ENCODE data around the gene SMIM3.
A peak's percentile ranks its signal among the peaks of the same experiment; 100 is the strongest.

Gene SMIM3

GRCh38 chr5:150778088-150778516 is 455 bp upstream of the SMIM3 start:
- H3K27ac Mint-ChIP-seq = peak overlapping the region; percentile 47
- H3K4me3 Mint-ChIP-seq = peak overlapping the region; percentile 100
- peaks cover 18% of the 10 kb centered on the region for H3K36me3 Mint-ChIP-seq
- H3K4me1 Mint-ChIP-seq = peaks cover 53% of the 10 kb centered on the region
- peaks cover 3% of the 10 kb centered on the region for H3K27me3 Mint-ChIP-seq
- CTCF ChIA-PET = interaction anchor here (0.8 to 6.9 kb wide), 18 partner anchors 12 to 387 kb away, joined by 3 to 57 read pairs (median 6); partner anchors contain the start of genes DCTN4, MYOZ3 and RBM22
- no peaks in the 10 kb centered on the region for H3K9me3 Mint-ChIP-seq
- DNase-seq = no peak

- H3K4me3 Mint-ChIP-seq = peak overlapping the region; percentile 100
- CTCF ChIA-PET = interaction anchor here (0.7 to 6.9 kb wide), 20 partner anchors 10 to 364 kb away, joined by 3 to 57 read pairs (median 6); partner anchors contain the start of genes DCTN4, IRGM and RBM22
- peaks cover 22% of the 10 kb centered on the region for H3K36me3 Mint-ChIP-seq
- no peak for DNase-seq
- H3K27me3 Mint-ChIP-seq = peaks cover 3% of the 10 kb centered on the region
- H3K27ac Mint-ChIP-seq = peak overlapping the region; percentile 88
- no peaks in the 10 kb centered on the region for H3K9me3 Mint-ChIP-seq
- peaks cover 64% of the 10 kb centered on the region for H3K4me1 Mint-ChIP-seq
Measured at GRCh38 chr5:150779397-150780186, 1.0 kb downstream of the SMIM3 start.

DNA sequence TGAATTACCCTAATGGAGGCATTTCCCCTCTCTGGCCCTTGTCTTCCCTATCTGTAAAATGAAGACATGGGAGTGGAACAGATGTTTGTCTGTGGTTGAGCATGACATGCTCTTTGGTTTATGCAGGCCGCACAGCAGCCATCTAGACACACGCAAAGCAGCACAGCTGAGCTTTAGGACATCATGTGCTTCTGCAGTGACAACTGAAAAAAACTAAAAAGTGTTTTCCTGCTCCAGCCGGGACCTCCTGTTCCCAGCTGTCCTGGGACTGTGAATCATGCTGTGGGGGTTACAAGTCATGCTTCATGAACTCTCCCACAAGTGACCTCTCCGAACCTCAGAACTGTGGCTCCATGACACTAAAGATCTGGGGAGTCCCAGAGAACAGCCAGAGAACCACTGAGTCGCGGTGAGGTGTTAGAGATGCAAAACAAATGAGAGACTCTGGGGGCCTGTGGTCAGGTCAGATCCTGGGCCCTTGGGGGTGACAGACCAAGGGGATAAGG is 1.7 kb downstream of the SMIM3 start:
- DNase-seq = no peak
- H3K4me3 Mint-ChIP-seq = peak overlapping the region; percentile 100
- H3K36me3 Mint-ChIP-seq = peaks cover 26% of the 10 kb centered on the region
- H3K4me1 Mint-ChIP-seq = peaks cover 69% of the 10 kb centered on the region
- peak overlapping the region; percentile 88 for H3K27ac Mint-ChIP-seq
- peaks cover 2% of the 10 kb centered on the region for H3K9me3 Mint-ChIP-seq
- CTCF ChIA-PET = interaction anchor here (0.8 to 6.9 kb wide), 13 partner anchors 10 to 364 kb away, joined by 3 to 57 read pairs (median 7); partner anchors contain the start of genes DCTN4, IRGM and RBM22
- H3K27me3 Mint-ChIP-seq = peaks cover 3% of the 10 kb centered on the region

DNA sequence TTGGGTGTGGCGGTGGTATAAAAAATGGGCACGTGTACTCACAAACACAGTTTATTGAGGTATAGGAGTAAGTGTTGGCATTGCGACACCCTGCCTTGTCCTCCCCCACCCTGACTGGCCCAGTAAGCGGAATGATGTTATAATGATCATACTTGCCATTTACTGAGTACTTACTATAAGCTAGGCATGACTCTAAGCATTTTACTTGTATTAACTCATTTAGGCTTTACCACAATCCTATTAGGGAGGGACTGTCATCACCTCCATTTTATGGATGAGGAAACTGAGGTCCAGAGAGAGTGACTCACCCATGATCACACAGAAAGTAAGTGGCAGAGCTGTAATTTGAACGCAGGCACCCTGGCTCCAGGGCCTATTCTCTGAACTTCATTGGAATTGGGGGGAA is 2.3 kb downstream of the SMIM3 start:
- no peak for DNase-seq
- CTCF ChIA-PET = interaction anchor here (1.2 to 6.9 kb wide), 6 partner anchors 9 to 223 kb away, joined by 3 to 57 read pairs (median 13); partner anchors contain the start of genes DCTN4, IRGM and RBM22
- no peak overlapping the region for H3K4me3 Mint-ChIP-seq
- peaks cover 72% of the 10 kb centered on the region for H3K4me1 Mint-ChIP-seq
- peaks cover 28% of the 10 kb centered on the region for H3K36me3 Mint-ChIP-seq
- peaks cover 3% of the 10 kb centered on the region for H3K27me3 Mint-ChIP-seq
- peak overlapping the region; percentile 88 for H3K27ac Mint-ChIP-seq
- H3K9me3 Mint-ChIP-seq = peaks cover 3% of the 10 kb centered on the region

GRCh38 chr5:150781706-150782614 is 3.4 kb downstream of the SMIM3 start:
- Mint-ChIP-seq H3K27ac (peak overlapping the region; percentile 88), H3K4me3 (peak overlapping the region; percentile 11), H3K36me3 (peaks cover 32% of the 10 kb centered on the region), H3K9me3 (peaks cover 5% of the 10 kb centered on the region), H3K4me1 (peaks cover 79% of the 10 kb centered on the region), H3K27me3 (no peaks in the 10 kb centered on the region)
- no peak for DNase-seq
- CTCF ChIA-PET = interaction anchor here (0.9 to 6.9 kb wide), 7 partner anchors 14 to 220 kb away, joined by 3 to 57 read pairs (median 3); partner anchors contain the start of genes IRGM and RBM22

DNA sequence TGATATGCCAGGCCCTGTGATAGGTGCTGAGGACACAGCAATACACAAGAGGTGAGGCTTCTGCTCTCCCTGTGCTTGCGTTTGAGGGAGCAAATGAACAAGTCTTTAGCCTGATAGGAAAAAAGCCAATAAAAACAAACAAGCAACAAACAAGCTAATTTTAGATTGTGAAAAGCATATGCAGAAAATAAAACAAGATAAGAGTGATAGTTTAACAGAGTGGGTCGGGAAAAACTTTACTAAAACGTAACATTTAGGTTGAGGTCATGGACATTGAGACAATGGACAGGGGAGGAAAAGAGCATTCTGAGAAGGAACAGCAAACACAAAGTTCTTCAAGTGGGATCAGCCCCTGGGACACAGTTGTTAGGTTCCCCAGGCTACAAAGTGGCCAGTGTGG is 4.3 kb downstream of the SMIM3 start:
- CTCF ChIA-PET = interaction anchor here (1.2 to 6.9 kb wide), 5 partner anchors 13 to 82 kb away, joined by 3 to 57 read pairs (median 5); partner anchors contain the start of genes IRGM and RBM22
- Mint-ChIP-seq H3K27me3 (no peaks in the 10 kb centered on the region), H3K36me3 (peaks cover 39% of the 10 kb centered on the region), H3K4me1 (peaks cover 83% of the 10 kb centered on the region), H3K4me3 (peak overlapping the region; percentile 43), H3K27ac (peak overlapping the region; percentile 88), H3K9me3 (peaks cover 5% of the 10 kb centered on the region)
- DNase-seq = no peak

- CTCF ChIA-PET = interaction anchor here (0.9 to 6.9 kb wide), 6 partner anchors 13 to 83 kb away, joined by 3 to 57 read pairs (median 4); partner anchors contain the start of genes IRGM and RBM22
Measured at GRCh38 chr5:150783422-150783928, 4.9 kb downstream of the SMIM3 start.

GRCh38 chr5:150785950-150786349 is 7.4 kb downstream of the SMIM3 start:
- Mint-ChIP-seq H3K4me1 (peaks cover 87% of the 10 kb centered on the region), H3K27me3 (no peaks in the 10 kb centered on the region), H3K4me3 (no peak overlapping the region), H3K9me3 (peaks cover 5% of the 10 kb centered on the region), H3K36me3 (peaks cover 34% of the 10 kb centered on the region), H3K27ac (no peak overlapping the region)
- CTCF ChIA-PET = interaction anchor here (2.1 kb wide), 2 partner anchors 10 to 15 kb away, joined by 7 to 13 read pairs; no protein-coding TSS in a partner anchor
- no peak for DNase-seq

More at GRCh38 chr5:150783422-150783928, 4.9 kb downstream of the SMIM3 start:
- Mint-ChIP-seq H3K4me1 (peaks cover 83% of the 10 kb centered on the region), H3K9me3 (peaks cover 5% of the 10 kb centered on the region), H3K4me3 (peak overlapping the region; percentile 43), H3K27me3 (no peaks in the 10 kb centered on the region), H3K36me3 (peaks cover 39% of the 10 kb centered on the region), H3K27ac (peak overlapping the region; percentile 88)
- DNase-seq = peak; percentile 83

DNA sequence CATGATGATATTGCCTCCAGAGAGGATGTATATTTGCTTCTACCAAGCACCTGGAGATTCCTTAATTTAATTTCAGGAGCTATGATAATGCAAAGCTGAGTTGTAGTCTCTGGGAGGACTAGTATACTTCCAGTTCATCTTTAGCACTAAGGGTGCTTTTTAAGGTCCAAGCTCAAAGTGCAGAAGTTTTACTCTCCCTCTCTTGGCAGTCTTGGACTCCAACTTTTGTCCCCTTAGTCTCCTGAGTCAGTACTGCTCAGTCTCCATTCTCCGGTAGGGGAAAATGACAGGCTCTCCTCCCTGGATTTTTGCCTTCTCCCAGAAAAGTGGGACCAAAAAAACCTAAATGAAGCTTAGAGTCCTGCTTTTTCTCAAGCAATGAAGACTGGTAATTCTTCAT is 8.3 kb downstream of the SMIM3 start:
- Mint-ChIP-seq H3K4me1 (peaks cover 84% of the 10 kb centered on the region), H3K27ac (no peak overlapping the region), H3K4me3 (no peak overlapping the region), H3K36me3 (peaks cover 29% of the 10 kb centered on the region), H3K9me3 (peaks cover 5% of the 10 kb centered on the region), H3K27me3 (no peaks in the 10 kb centered on the region)
- no peak for DNase-seq
- CTCF ChIA-PET = interaction anchor here (0.7 to 2.1 kb wide), 6 partner anchors 8 to 86 kb away, joined by 3 to 13 read pairs (median 6); partner anchors contain the start of genes IRGM, RBM22 and SMIM3

GRCh38 chr5:150787656-150788055 is 9.1 kb downstream of the SMIM3 start:
- H3K4me1 Mint-ChIP-seq = peaks cover 77% of the 10 kb centered on the region
- H3K4me3 Mint-ChIP-seq = no peak overlapping the region
- no peaks in the 10 kb centered on the region for H3K27me3 Mint-ChIP-seq
- DNase-seq = no peak
- H3K9me3 Mint-ChIP-seq = peaks cover 5% of the 10 kb centered on the region
- CTCF ChIA-PET = interaction anchor here (0.7 to 2.1 kb wide), 6 partner anchors 8 to 87 kb away, joined by 3 to 13 read pairs (median 6); partner anchors contain the start of genes IRGM, RBM22 and SMIM3
- no peak overlapping the region for H3K27ac Mint-ChIP-seq
- H3K36me3 Mint-ChIP-seq = peaks cover 30% of the 10 kb centered on the region

DNA sequence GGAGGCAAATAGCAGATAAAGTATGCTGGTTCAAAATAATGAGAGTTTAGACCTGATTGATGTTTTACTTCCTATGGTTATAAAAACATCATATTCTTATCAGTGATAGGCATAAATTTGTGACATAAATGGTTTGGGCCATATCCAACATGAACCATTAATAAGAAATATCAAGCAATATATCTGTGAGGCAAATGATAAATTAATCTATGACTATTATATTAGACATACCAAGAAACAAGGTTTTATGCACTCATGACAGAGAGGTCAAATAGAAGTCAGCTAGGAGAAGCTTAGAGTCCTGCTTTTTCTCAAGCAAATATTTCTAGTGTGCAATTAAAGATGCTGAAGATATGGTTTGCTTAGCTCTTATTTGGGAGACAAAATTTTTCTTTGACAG is 10.4 kb downstream of the SMIM3 start:
- peaks cover 39% of the 10 kb centered on the region for H3K36me3 Mint-ChIP-seq
- peaks cover 64% of the 10 kb centered on the region for H3K4me1 Mint-ChIP-seq
- H3K4me3 Mint-ChIP-seq = no peak overlapping the region
- H3K9me3 Mint-ChIP-seq = peaks cover 9% of the 10 kb centered on the region
- H3K27me3 Mint-ChIP-seq = no peaks in the 10 kb centered on the region
- no peak overlapping the region for H3K27ac Mint-ChIP-seq
- CTCF ChIA-PET = interaction anchor here (1.3 to 2.3 kb wide), 3 partner anchors 8 to 12 kb away, joined by 4 to 10 read pairs (median 10); partner anchors contain the start of gene SMIM3
- no peak for DNase-seq

DNA sequence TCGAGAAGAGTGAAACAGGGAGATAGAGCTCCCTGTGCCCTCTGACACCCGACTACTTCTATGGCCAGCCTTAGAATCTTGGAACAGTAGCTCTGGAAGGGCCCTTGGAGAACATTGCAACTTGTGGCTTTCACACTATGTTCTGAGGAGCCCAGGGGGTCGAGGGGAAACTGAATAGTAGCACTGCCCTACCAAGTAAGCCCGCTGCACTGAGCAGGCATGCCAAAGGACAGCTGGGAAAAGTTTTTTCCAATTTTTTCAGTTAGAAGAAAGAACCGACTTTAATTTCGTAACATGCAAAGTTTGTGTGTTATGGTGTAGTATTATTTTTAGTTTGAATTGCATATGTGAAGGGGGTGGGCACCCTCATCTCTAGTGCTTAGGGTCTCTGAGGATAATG is 10.9 kb downstream of the SMIM3 start:
- no peaks in the 10 kb centered on the region for H3K27me3 Mint-ChIP-seq
- CTCF ChIA-PET = interaction anchor here (0.8 to 2.3 kb wide), 6 partner anchors 9 to 89 kb away, joined by 3 to 10 read pairs (median 6); partner anchors contain the start of genes IRGM, RBM22 and SMIM3
- peaks cover 36% of the 10 kb centered on the region for H3K36me3 Mint-ChIP-seq
- DNase-seq = no peak
- H3K27ac Mint-ChIP-seq = peak overlapping the region; percentile 80
- peak overlapping the region; percentile 31 for H3K4me3 Mint-ChIP-seq
- peaks cover 10% of the 10 kb centered on the region for H3K9me3 Mint-ChIP-seq
- H3K4me1 Mint-ChIP-seq = peaks cover 60% of the 10 kb centered on the region

Data from activated naive CD4-positive, alpha-beta T cell treated with anti-CD3 and anti-CD28 coated beads, Interleukin-2, amount 10 ng/mL, durations not matched to agents 7 days and 5 days (primary cell).